LNCaP clone FGC (cell line): ENCODE results near the gene CDYL.

Experiments used
- DNase-seq: peaks from one replicate; pipeline ENCODE4 v3.0.0-alpha.2; 2011; ENCODE audit warnings: low read depth
- H3K4me3 ChIP-seq: 2 replicates; pipeline ENCODE4 v1.5.1; 2011; ENCODE audit warnings: mild to moderate bottlenecking, low read depth, low read length, control low read depth
- CTCF ChIP-seq: IDR thresholded peaks from 2 replicates; pipeline ENCODE4 v1.5.1; 2012; ENCODE audit warnings: mild to moderate bottlenecking; ENCODE audit not compliant: control insufficient read depth, insufficient read depth; ENCODE audit errors: extremely low read depth

The CDYL gene

GRCh38 chr6:4815584-4815983 is 39.4 kb downstream of the CDYL start:
- no peak for DNase-seq
- no peak for TF ChIP-seq CTCF
- no peak overlapping the region for H3K4me3 ChIP-seq

GRCh38 chr6:4816904-4817303 is 40.7 kb downstream of the CDYL start:
- no peak for TF ChIP-seq CTCF
- H3K4me3 ChIP-seq, result no peak overlapping the region
- DNase-seq, result no peak

GRCh38 chr6:4817551-4817950 is 41.3 kb downstream of the CDYL start:
- no peak for TF ChIP-seq CTCF
- DNase-seq, result no peak
- H3K4me3 ChIP-seq, result no peak overlapping the region

GRCh38 chr6:4818272-4818938 is 42.2 kb downstream of the CDYL start:
- no peak for TF ChIP-seq CTCF
- H3K4me3 ChIP-seq, result no peak overlapping the region
- DNase-seq, result no peak

- no peak for TF ChIP-seq CTCF
- no peak overlapping the region for H3K4me3 ChIP-seq
- DNase-seq, result no peak
Observed at GRCh38 chr6:4819706-4820283, 43.6 kb downstream of the CDYL start.

GRCh38 chr6:4820704-4821276 is 44.6 kb downstream of the CDYL start:
- no peak overlapping the region for H3K4me3 ChIP-seq
- no peak for DNase-seq

More at GRCh38 chr6:4820704-4821276, 44.6 kb downstream of the CDYL start:
- TF ChIP-seq CTCF, result no peak
